IMR-90 (cell line): ENCODE results near the gene RHBDL1.

Experiments
- BHLHE40 ChIP-seq: fragments of 150-350 bp; IDR thresholded peaks from 2 replicates; pipeline ENCODE4 v1.6.1; 2016; ENCODE audit warnings: mild to moderate bottlenecking, low read depth, low read length
- CEBPB ChIP-seq: IDR thresholded peaks from 2 replicates; pipeline ENCODE4 v1.6.1; 2012; ENCODE audit warnings: low read depth, low read length, improper control_type of control experiment
- FOS ChIP-seq: fragments of 150-350 bp; IDR thresholded peaks from 2 replicates; pipeline ENCODE4 v1.6.1; 2016; ENCODE audit warnings: low read depth, low read length
- MAFK ChIP-seq: IDR thresholded peaks from 2 replicates; pipeline ENCODE4 v1.6.1; 2012; ENCODE audit warnings: low read depth, low read length, improper control_type of control experiment
- MXI1 ChIP-seq: IDR thresholded peaks from 2 replicates; pipeline ENCODE4 v1.6.1; 2012; ENCODE audit warnings: low read depth, mild to moderate bottlenecking, low read length, moderate library complexity, borderline replicate concordance
- POLR2A ChIP-seq: IDR thresholded peaks from 2 replicates; pipeline ENCODE4 v1.6.1; 2012; ENCODE audit warnings: mild to moderate bottlenecking, low read depth, low read length
- TF ChIP-seq, protein P1 (sequence below): conservative IDR thresholded peaks from 2 replicates; pipeline ENCODE4 v1.5.1; 2012; ENCODE audit warnings: mild to moderate bottlenecking, low read depth, low read length, improper control_type of control experiment
- TF ChIP-seq, protein P2 (sequence below): fragments of 150-350 bp; IDR thresholded peaks from 2 replicates; pipeline ENCODE4 v1.6.1; 2017; ENCODE audit warnings: mild to moderate bottlenecking, antibody characterized with exemption, low read length, low read depth

DNA sequence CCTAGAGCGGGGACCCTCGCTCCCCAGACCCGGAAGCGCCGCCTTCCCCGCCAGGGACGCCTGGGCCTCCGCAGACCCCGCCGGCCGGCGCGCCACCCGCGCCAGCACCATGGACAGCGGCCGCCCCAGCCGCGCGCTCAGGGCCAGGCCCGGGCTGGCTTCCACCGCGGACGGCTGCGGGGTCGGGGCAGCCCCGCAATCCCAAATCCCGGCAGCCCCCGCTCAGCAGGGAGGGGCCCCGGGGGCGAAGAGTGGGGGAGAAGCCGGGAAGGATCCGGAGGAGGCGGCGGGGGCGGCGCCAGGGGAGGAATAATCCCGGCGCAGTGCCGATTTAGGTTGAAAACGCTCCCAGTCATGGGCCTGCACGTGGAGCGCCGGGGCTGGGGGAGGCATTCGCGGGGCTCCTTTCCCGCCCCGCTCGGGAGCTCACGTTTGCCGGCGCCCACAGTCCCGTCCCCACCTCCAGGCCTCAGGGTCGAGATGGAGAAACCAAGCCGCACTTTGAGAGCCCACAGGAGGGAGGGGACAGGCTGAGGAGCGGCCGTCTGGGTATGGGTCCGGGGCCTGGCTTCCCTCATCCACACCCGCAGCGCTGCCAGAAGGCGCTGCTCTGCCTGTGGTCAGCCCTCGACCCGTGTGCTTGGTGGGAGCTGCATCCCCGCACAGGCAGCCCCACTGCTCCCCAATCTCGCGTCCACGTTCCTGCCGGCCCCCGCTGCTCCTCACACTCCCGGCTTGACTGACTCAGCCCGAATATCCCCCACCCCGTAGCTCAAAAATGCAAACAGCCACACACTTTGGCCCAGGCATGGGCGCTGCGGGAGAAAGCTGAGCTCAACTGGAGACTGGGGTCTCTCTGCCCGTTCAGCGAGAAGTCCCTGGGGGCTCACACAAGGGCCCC, 25.5 kb downstream of the RHBDL1 start:
- TF ChIP-seq, protein P1, sequence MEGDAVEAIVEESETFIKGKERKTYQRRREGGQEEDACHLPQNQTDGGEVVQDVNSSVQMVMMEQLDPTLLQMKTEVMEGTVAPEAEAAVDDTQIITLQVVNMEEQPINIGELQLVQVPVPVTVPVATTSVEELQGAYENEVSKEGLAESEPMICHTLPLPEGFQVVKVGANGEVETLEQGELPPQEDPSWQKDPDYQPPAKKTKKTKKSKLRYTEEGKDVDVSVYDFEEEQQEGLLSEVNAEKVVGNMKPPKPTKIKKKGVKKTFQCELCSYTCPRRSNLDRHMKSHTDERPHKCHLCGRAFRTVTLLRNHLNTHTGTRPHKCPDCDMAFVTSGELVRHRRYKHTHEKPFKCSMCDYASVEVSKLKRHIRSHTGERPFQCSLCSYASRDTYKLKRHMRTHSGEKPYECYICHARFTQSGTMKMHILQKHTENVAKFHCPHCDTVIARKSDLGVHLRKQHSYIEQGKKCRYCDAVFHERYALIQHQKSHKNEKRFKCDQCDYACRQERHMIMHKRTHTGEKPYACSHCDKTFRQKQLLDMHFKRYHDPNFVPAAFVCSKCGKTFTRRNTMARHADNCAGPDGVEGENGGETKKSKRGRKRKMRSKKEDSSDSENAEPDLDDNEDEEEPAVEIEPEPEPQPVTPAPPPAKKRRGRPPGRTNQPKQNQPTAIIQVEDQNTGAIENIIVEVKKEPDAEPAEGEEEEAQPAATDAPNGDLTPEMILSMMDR: no peak
- TF ChIP-seq POLR2A: no peak
- no peak for TF ChIP-seq CEBPB
- no peak for TF ChIP-seq FOS
- TF ChIP-seq, protein P2, sequence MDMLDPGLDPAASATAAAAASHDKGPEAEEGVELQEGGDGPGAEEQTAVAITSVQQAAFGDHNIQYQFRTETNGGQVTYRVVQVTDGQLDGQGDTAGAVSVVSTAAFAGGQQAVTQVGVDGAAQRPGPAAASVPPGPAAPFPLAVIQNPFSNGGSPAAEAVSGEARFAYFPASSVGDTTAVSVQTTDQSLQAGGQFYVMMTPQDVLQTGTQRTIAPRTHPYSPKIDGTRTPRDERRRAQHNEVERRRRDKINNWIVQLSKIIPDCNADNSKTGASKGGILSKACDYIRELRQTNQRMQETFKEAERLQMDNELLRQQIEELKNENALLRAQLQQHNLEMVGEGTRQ: no peak
- TF ChIP-seq BHLHE40: no peak
- no peak for TF ChIP-seq MAFK
- TF ChIP-seq MXI1: peak; percentile 42; the same call in 1 of the 2 replicates
